Activated B cell treated with CpG ODN at 0.5 μM for 24 hours (primary cell): ENCODE results near the gene RALGAPA2. TPM values are rescaled to one million over a fixed set of nuclear protein-coding genes. Genes with fewer than 3 reads are reported as not detected.

Experiments
- ATAC-seq: fragments of 200-7000 bp; cut with Tn5 transposase; one replicate; pipeline ENCODE4 v1.10.0; 2021; ENCODE audit warnings: low read depth, mild to moderate bottlenecking, moderate library complexity
- CTCF ChIA-PET: fragments of 350-600 bp; sonication (Branson Sonifier 250); formaldehyde crosslinking; loops from one replicate; lab custom pipeline; 2021; ENCODE audit warnings: antibody characterized with exemption; lab: Charles Lee
- POLR2A ChIA-PET: fragments of 350-600 bp; sonication (Branson Sonifier 250); formaldehyde crosslinking; loops from one replicate; lab custom pipeline; 2021; ENCODE audit warnings: antibody characterized with exemption; lab: Charles Lee
- DNase-seq: peaks from one replicate; pipeline ENCODE4 v3.0.0; 2022
- H3K27ac Mint-ChIP-seq: one replicate; pipeline ENCODE4 v1.8.0; 2020; ENCODE audit warnings: mixed read lengths
- H3K27me3 Mint-ChIP-seq: one replicate; pipeline ENCODE4 v1.8.0; 2021; ENCODE audit warnings: mixed read lengths
- H3K36me3 Mint-ChIP-seq: one replicate; pipeline ENCODE4 v1.8.0; 2021; ENCODE audit warnings: low read depth, mixed read lengths
- H3K4me1 Mint-ChIP-seq: one replicate; pipeline ENCODE4 v1.8.0; 2021; ENCODE audit warnings: mixed read lengths
- H3K4me3 Mint-ChIP-seq: one replicate; pipeline ENCODE4 v1.8.0; 2020; ENCODE audit warnings: mild to moderate bottlenecking, mixed read lengths
- H3K9me3 Mint-ChIP-seq: one replicate; pipeline ENCODE4 v1.8.0; 2020; ENCODE audit warnings: mixed read lengths
- CTCF ChIP-seq: fragments of 200-600 bp; IDR thresholded peaks from one replicate; pipeline ENCODE4 v1.8.0; 2022; ENCODE audit warnings: antibody characterized with exemption, mild to moderate bottlenecking
- intact Hi-C: fragments of 100-400 bp; cut with micrococcal nuclease; formaldehyde crosslinking; loops from one replicate; pipeline ENCODE4 v1.15.1; 2024
- total RNA-seq: library from RNA; stranded (reverse); gene quantifications from 2 replicates; pipeline ENCODE4 v1.2.3, GENCODE V29; 2022

Gene RALGAPA2
- total RNA-seq, 1 donor from 2014 or later = 19.2 TPM

GRCh38 chr20:20637998-20638725, 74.3 kb downstream of the RALGAPA2 start:
- ChIA-PET CTCF (no interaction called here), POLR2A (no interaction called here)
- TF ChIP-seq CTCF = no peak
- Mint-ChIP-seq H3K36me3 (peaks cover 60% of the 10 kb centered on the region), H3K4me3 (no peak overlapping the region), H3K27ac (no peak overlapping the region), H3K4me1 (no peaks in the 10 kb centered on the region), H3K27me3 (no peaks in the 10 kb centered on the region), H3K9me3 (no peaks in the 10 kb centered on the region)
- intact Hi-C loops = no loop called here
- ATAC-seq (no peak), DNase-seq (no peak)

GRCh38 chr20:20635006-20635405, 77.4 kb downstream of the RALGAPA2 start:
- ATAC-seq = no peak

GRCh38 chr20:20632644-20633043, 79.8 kb downstream of the RALGAPA2 start:
- Mint-ChIP-seq H3K4me1 (no peaks in the 10 kb centered on the region), H3K9me3 (no peaks in the 10 kb centered on the region), H3K27ac (no peak overlapping the region), H3K4me3 (no peak overlapping the region), H3K27me3 (no peaks in the 10 kb centered on the region), H3K36me3 (peaks cover 64% of the 10 kb centered on the region)
- POLR2A ChIA-PET = no interaction called here
- DNase-seq (no peak), ATAC-seq (no peak)
- CTCF ChIA-PET = no interaction called here
- TF ChIP-seq CTCF = no peak
- intact Hi-C loops = no loop called here

More at GRCh38 chr20:20635006-20635405, 77.4 kb downstream of the RALGAPA2 start:
- no peak overlapping the region for H3K4me3 Mint-ChIP-seq
- TF ChIP-seq CTCF = no peak
- H3K9me3 Mint-ChIP-seq = no peaks in the 10 kb centered on the region
- peaks cover 64% of the 10 kb centered on the region for H3K36me3 Mint-ChIP-seq
- no peak overlapping the region for H3K27ac Mint-ChIP-seq
- DNase-seq = no peak
- ChIA-PET POLR2A (no interaction called here), CTCF (no interaction called here)
- H3K27me3 Mint-ChIP-seq = no peaks in the 10 kb centered on the region
- intact Hi-C loops = no loop called here
- H3K4me1 Mint-ChIP-seq = no peaks in the 10 kb centered on the region

GRCh38 chr20:20630551-20630950, 81.9 kb downstream of the RALGAPA2 start:
- no peaks in the 10 kb centered on the region for H3K9me3 Mint-ChIP-seq
- CTCF ChIA-PET = no interaction called here
- TF ChIP-seq CTCF = no peak
- DNase-seq (no peak), ATAC-seq (no peak)
- no peaks in the 10 kb centered on the region for H3K4me1 Mint-ChIP-seq
- POLR2A ChIA-PET = no interaction called here
- H3K27ac Mint-ChIP-seq = no peak overlapping the region
- no peaks in the 10 kb centered on the region for H3K27me3 Mint-ChIP-seq
- intact Hi-C loops = no loop called here
- H3K36me3 Mint-ChIP-seq = peaks cover 68% of the 10 kb centered on the region
- H3K4me3 Mint-ChIP-seq = no peak overlapping the region

- no peak overlapping the region for H3K27ac Mint-ChIP-seq
- ChIA-PET CTCF (no interaction called here), POLR2A (no interaction called here)
- no peaks in the 10 kb centered on the region for H3K9me3 Mint-ChIP-seq
- H3K27me3 Mint-ChIP-seq = no peaks in the 10 kb centered on the region
- H3K36me3 Mint-ChIP-seq = peaks cover 63% of the 10 kb centered on the region
- H3K4me3 Mint-ChIP-seq = no peak overlapping the region
- ATAC-seq (no peak), DNase-seq (no peak)
- H3K4me1 Mint-ChIP-seq = no peaks in the 10 kb centered on the region
- intact Hi-C loops = no loop called here
- TF ChIP-seq CTCF = no peak
Observed at GRCh38 chr20:20629556-20630188, 82.8 kb downstream of the RALGAPA2 start.
